Inflammatory macrophage (primary cell): Measurements from ENCODE around the gene ZNF786.
"Not testable (repeated sequence)": the region's sequence is repeated elsewhere in the genome, so short reads cannot be mapped to it uniquely, and the experiment has no call there.

ENCODE experiments used
- DNase-seq, 2 donors: peaks; one replicate each; pipeline ENCODE4 v3.0.0-alpha.2; 2020 to 2022

The ZNF786 gene

GRCh38 chr7:149077594-149077993 is 12.9 kb downstream of the ZNF786 start:
- DNase-seq = no peak

- DNase-seq = no peak
These were observed 15.2 kb downstream of the ZNF786 start for GRCh38 chr7:149075286-149075685.

- peak in 1 of 2 donors; percentile 13 for DNase-seq
These were observed 16.2 kb downstream of the ZNF786 start for GRCh38 chr7:149074116-149074885.

GRCh38 chr7:149072438-149072775 is 18.1 kb downstream of the ZNF786 start:
- DNase-seq = no peak

GRCh38 chr7:149071641-149072437 is 18.7 kb downstream of the ZNF786 start:
- peak; percentile 58 to 66 for DNase-seq

- peak in 1 of 2 donors; percentile 9 for DNase-seq
These were observed 19.3 kb downstream of the ZNF786 start for GRCh38 chr7:149071182-149071635.

- no peak for DNase-seq
These were observed 20.0 kb downstream of the ZNF786 start for GRCh38 chr7:149070372-149071125.

GRCh38 chr7:149067869-149068268 is 22.6 kb downstream of the ZNF786 start:
- no peak for DNase-seq

GRCh38 chr7:149063476-149063875 is 27.0 kb downstream of the ZNF786 start:
- peak; percentile 42 to 60 for DNase-seq

GRCh38 chr7:149062217-149062899 is 28.2 kb downstream of the ZNF786 start:
- DNase-seq = not testable (repeated sequence)

- DNase-seq = no peak
These were observed 30.4 kb downstream of the ZNF786 start for GRCh38 chr7:149060156-149060555.

GRCh38 chr7:149053885-149054284 is 36.6 kb downstream of the ZNF786 start:
- DNase-seq = no peak

GRCh38 chr7:149053384-149053783 is 37.1 kb downstream of the ZNF786 start:
- DNase-seq = no peak

- no peak for DNase-seq
These were observed 39.6 kb downstream of the ZNF786 start for GRCh38 chr7:149050941-149051340.

GRCh38 chr7:149048805-149049204 is 41.7 kb downstream of the ZNF786 start:
- DNase-seq = no peak

GRCh38 chr7:149046416-149046815 is 44.1 kb downstream of the ZNF786 start:
- no peak for DNase-seq

- no peak for DNase-seq
These were observed 46.6 kb downstream of the ZNF786 start for GRCh38 chr7:149043936-149044335.

GRCh38 chr7:149041350-149041749 is 49.2 kb downstream of the ZNF786 start:
- DNase-seq = no peak

GRCh38 chr7:149038641-149039040 is 51.9 kb downstream of the ZNF786 start:
- DNase-seq = not testable (repeated sequence)

- no peak for DNase-seq
These were observed 53.8 kb downstream of the ZNF786 start for GRCh38 chr7:149036676-149037075.

GRCh38 chr7:149031353-149031910 is 59.1 kb downstream of the ZNF786 start:
- DNase-seq = no peak

- not testable (repeated sequence) for DNase-seq
These were observed 60.1 kb downstream of the ZNF786 start for GRCh38 chr7:149030439-149030838.
